C4-2B (cell line): ENCODE results near the gene PRPF4.
"Not testable (repeated sequence)": the region's sequence is repeated elsewhere in the genome, so short reads cannot be mapped to it uniquely, and the experiment has no call there.

Source experiments
- ZFX ChIP-seq: fragments of 450-650 bp; IDR thresholded peaks from 2 replicates; pipeline ENCODE4 v1.6.1; 2017
- TF ChIP-seq, protein P1 (sequence below): fragments of 450-650 bp; conservative IDR thresholded peaks from 2 replicates; pipeline ENCODE4 v1.5.1; 2017; ENCODE audit warnings: mild to moderate bottlenecking

DNA sequence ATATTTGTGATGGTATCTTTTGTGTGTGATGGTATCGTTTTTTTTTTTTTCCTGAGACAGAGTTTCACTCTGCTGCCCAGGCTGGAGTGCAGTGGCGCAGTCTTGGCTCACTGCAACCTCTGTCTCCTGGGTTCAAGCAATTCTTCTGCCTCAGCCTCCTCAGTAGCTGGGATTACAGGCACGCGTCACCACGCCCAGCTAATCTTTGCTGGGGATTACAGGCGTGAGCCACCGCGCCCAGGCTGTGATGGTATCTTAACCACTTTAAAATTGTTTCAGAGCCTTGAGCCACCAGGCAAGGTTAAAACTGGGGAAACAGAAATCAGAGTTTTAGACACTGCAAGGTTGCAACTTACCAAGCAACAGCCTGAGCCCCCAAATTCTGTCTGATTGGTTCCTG lies 20.8 kb downstream of the PRPF4 start:
- TF ChIP-seq, protein P1, sequence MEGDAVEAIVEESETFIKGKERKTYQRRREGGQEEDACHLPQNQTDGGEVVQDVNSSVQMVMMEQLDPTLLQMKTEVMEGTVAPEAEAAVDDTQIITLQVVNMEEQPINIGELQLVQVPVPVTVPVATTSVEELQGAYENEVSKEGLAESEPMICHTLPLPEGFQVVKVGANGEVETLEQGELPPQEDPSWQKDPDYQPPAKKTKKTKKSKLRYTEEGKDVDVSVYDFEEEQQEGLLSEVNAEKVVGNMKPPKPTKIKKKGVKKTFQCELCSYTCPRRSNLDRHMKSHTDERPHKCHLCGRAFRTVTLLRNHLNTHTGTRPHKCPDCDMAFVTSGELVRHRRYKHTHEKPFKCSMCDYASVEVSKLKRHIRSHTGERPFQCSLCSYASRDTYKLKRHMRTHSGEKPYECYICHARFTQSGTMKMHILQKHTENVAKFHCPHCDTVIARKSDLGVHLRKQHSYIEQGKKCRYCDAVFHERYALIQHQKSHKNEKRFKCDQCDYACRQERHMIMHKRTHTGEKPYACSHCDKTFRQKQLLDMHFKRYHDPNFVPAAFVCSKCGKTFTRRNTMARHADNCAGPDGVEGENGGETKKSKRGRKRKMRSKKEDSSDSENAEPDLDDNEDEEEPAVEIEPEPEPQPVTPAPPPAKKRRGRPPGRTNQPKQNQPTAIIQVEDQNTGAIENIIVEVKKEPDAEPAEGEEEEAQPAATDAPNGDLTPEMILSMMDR = not testable (repeated sequence)
- TF ChIP-seq ZFX = not testable (repeated sequence)
